ENCODE data around the gene HOXC9.

DNA sequence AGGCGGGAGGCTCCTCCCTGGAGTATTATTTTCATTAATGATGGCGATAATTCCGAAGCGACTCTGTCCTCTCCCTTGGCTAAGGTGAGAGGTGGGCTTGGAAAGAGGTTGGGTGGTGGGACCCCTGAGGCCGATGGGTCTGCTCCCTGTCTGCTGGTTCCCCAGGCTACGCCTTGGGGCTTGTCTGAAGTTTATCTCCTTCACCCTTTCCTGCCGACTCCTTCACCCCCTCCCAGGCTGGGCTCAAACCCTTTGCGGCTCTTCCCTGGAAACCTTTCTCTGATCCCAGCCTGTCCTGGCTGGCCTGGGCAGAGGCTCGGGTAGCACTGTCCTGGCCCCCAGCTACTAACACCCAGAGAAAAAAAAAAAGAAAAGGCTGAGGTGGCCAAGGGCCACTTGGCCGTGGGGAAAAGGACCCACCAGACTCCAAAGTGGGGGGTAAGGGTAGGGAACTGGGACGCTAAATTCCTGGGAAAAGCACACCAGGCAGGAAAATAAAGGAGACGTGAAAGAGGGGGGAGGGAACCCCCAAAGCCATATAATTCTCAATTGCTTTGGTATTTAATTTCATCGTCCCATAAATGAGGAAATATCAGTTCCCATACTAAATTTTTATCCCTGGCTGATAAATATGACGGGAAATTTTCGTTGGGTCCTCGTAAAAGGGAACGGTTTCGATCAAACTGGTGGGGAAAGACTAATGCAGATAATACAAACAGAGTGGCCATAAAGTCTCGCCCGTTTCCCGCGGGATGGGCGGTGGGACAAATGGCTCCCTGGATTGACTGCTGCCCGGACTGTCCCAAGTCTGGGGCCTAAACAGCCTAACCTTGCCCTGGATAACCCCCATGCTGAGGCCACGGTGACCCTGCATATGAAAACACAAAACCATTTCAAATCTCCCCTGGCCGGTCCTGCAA, 17.1 kb upstream of the HOXC9 start:
- TF ChIP-seq, protein P1, sequence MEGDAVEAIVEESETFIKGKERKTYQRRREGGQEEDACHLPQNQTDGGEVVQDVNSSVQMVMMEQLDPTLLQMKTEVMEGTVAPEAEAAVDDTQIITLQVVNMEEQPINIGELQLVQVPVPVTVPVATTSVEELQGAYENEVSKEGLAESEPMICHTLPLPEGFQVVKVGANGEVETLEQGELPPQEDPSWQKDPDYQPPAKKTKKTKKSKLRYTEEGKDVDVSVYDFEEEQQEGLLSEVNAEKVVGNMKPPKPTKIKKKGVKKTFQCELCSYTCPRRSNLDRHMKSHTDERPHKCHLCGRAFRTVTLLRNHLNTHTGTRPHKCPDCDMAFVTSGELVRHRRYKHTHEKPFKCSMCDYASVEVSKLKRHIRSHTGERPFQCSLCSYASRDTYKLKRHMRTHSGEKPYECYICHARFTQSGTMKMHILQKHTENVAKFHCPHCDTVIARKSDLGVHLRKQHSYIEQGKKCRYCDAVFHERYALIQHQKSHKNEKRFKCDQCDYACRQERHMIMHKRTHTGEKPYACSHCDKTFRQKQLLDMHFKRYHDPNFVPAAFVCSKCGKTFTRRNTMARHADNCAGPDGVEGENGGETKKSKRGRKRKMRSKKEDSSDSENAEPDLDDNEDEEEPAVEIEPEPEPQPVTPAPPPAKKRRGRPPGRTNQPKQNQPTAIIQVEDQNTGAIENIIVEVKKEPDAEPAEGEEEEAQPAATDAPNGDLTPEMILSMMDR (IDR thresholded peaks at IDR 0.05), result no peak
- TF ChIP-seq ZFX (IDR thresholded peaks at IDR 0.05; ENCODE audit: borderline replicate concordance), result no peak

Data from 22Rv1 (cell line).